HG03571 (cell line): Measurements from ENCODE around the gene RABGAP1L.
"Not testable (repeated sequence)": the region's sequence is repeated elsewhere in the genome, so short reads cannot be mapped to it uniquely, and the experiment has no call there.

ENCODE experiments used
- ATAC-seq: cut with Tn5 transposase; IDR thresholded peaks from one replicate; pipeline ENCODE4 v1.9.1; 2021; ENCODE audit not compliant: unreplicated experiment

The RABGAP1L gene

GRCh38 chr1:174839211-174839610 lies 679.9 kb downstream of the RABGAP1L start:
- no peak for ATAC-seq

DNA sequence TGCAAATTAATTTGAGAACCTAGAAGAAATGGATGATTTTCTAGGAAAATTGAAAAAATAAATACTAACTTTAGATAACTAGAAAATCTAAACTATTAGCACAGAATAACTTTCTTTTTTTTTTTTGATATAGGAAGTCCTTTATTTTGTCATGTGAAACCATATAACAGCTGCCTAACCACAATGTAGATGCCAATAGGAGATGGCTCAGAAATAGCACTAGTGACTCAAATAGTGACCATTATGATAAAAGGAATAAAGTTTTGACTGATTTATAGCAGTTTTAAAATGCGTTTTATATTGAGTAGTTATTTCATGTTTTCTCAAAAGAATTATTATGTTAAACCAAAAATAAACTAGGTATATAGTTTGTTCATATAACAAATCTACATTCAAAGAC lies 682.4 kb downstream of the RABGAP1L start:
- no peak for ATAC-seq

DNA sequence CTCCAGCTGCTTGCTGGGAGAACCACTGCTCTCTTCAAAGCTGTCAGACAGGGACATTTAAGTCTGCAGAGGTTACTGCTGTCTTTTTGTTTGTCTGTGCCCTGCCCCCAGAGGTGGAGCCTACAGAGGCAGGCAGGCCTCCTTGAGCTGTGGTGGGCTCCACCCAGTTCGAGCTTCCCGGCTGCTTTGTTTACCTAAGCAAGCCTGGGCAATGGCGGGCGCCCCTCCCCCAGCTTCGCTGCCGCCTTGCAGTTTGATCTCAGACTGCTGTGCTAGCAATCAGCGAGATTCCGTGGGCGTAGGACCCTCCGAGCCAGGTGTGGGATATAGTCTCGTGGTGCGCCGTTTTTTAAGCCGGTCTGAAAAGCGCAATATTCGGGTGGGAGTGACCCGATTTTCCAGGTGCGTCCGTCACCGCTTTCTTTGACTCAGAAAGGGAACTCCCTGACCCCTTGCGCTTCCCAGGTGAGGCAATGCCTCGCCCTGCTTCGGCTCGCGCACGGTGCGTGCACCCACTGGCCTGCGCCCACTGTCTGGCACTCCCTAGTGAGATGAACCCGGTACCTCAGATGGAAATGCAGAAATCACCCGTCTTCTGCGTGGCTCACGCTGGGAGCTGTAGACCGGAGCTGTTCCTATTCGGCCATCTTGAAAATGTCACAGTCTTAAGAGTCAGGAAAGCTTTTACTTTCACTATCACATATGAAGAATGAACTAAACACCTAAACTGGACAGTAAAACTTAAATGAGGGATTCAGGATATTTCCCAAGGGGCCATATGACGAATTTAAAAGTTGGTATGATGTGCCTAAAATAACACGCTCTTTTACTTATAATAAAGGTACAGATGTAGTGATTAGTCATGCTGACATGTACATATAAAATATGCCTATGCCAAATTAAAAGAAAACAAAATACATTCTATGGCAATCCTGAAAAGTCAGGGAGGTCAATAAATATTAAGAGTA lies 689.6 kb downstream of the RABGAP1L start:
- ATAC-seq = not testable (repeated sequence)

DNA sequence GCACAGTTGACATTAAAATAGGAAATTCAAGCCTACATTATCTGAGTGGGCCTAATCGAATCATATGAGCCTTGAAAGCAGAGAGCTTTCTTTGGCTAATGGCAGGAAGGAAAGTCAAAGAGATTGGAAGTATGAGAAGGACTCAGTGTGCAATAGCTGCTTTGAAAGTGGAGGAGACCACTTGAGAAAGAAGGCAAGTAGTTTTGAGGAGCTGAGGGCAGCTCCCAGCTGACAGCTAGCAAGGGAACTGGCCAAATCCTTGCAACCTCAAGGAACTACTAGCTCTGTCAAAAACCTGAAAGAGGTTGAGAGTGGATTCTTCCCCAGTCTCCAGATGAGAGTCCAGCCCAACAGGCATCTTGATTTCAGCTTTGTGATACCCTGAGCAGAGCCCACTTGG lies 691.4 kb downstream of the RABGAP1L start:
- ATAC-seq = no peak

- no peak for ATAC-seq
Measured at GRCh38 chr1:174858301-174858700, 699.0 kb downstream of the RABGAP1L start.

DNA sequence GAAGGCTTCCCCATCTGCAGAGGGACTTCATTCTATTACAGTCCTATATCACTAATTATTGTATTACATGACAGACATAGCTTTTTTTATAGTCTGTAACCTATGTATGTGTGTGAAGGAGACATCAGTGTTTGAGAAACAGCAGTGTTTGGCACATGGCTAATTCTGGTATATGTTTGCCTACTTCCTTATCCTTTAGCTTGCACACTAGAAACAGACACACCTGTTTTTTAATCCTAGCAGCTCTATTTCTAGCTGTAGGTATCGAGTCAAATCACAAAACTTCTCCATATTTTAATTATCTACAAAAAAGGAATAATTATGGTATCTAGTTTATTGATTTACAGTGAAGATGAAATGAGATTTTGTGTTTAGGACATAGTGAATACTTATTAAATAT lies 711.0 kb downstream of the RABGAP1L start:
- ATAC-seq = no peak

DNA sequence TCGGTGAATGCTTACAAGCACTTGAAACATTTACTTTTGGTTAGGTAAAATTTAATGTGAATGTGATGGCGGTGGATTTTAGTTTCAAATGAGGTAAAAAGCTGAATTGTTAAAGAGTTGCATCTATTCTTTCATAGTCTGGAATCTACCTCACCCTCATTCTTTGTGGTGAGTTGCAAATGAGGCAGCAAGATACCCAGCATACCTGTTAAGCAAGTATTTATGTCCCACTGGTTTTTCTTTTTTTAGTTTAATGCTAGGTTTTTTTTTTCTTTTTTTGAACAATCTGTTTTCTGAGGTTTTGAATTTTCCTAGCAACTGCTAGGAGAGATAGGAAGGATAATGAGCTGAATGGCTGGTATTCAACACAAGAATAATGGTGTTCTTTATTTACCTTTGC lies 712.6 kb downstream of the RABGAP1L start:
- no peak for ATAC-seq

- no peak for ATAC-seq
Measured at GRCh38 chr1:174872615-174873058, 713.3 kb downstream of the RABGAP1L start.

GRCh38 chr1:174874331-174875053 lies 715.2 kb downstream of the RABGAP1L start:
- ATAC-seq = no peak

GRCh38 chr1:174875306-174875705 lies 716.0 kb downstream of the RABGAP1L start:
- ATAC-seq = no peak

- no peak for ATAC-seq
Measured at GRCh38 chr1:174877208-174877673, 717.9 kb downstream of the RABGAP1L start.

DNA sequence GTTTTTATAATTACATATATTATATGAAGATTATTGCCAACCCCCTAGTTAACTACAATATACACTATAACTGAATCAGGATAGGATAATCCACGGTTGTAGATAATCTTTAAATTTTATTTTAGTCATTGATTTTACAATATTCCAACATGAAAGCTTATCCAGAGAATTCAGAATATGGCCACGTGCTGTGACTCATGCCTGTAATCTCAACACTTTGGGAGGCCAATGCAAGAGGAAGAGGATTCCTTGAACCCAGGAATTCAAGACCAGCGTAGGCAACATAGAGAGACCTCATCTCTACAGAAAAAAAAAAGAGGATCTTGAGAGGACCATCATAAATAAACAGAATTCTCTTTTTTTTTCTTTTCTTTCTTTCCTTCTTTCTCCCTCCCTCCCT lies 720.9 kb downstream of the RABGAP1L start:
- ATAC-seq = no peak

DNA sequence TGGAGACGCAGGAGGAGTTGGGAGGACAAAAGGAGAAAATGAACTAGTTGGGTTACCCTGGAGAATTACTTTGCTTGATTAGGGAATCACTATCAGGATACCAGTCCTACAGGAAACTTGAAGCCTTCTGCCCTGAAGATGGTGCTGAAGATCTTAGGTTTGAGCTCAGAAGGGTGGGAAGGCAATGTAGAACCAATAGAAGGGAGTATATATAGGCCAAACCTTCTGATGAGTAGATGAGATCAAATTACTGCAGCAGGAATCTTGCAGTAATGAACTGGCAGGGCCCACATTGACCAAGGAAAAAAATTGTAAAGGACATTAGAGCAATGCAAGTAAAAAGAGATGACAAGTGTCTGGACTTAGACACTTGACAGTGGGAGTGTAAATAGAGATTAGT lies 724.1 kb downstream of the RABGAP1L start:
- ATAC-seq = no peak

- ATAC-seq = no peak
Measured at GRCh38 chr1:174884038-174884437, 724.7 kb downstream of the RABGAP1L start.

DNA sequence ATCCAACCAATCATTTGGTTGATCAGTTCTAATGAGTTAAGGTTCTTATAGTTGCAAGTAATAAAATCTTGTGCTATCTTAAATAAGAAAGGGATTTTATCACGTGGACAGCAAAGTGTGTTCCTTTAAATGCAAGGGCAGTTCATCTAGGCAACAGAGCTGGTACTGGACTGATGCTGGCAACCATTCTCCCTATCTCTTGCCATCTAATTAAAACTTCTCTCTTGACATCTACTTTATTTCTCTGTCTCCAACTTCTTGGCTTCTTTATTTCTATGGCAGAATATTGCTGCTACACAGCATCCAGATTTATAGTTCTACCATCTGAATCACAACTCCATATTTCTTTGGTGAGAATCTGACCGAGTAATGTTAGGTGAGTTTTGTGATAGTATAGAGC lies 725.2 kb downstream of the RABGAP1L start:
- ATAC-seq = no peak

DNA sequence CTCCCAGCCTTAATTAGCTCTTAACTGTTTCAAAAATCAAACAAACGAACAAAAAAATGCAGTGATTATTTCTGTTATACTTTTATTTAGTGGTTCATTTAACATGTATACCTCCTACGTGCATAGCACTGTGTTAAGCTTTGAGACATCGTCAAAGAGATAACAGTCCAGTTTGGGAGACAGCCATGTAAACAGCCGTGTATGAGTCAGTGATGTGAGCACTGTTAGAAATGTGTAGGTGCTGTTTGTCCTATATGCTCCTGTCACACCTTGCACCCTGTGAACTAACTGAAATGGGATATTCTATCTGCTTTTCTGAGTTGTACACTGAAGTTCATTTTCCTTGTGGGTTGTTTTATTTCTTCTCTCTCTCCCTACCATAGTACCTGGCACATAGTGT lies 730.7 kb downstream of the RABGAP1L start:
- ATAC-seq = no peak

DNA sequence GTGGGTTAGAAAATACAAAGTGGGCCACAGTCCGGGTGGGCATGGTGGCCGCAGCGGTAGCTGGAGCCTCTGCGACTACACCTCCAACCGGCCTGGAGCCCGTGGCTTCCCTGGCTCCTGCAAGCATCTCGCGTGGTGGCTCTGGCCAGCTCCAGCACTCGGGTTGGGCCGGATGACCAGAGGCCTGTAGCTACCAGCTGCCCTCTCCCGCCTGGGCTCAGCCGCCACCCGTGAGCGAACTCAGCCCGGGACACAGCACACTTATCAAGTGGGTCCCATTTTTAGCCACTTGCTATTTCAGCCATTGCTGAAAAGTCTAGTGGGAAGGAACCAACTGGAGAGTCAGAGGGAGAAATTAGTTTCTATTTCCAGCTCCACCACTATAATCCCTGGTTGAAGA lies 732.7 kb downstream of the RABGAP1L start:
- ATAC-seq = no peak

DNA sequence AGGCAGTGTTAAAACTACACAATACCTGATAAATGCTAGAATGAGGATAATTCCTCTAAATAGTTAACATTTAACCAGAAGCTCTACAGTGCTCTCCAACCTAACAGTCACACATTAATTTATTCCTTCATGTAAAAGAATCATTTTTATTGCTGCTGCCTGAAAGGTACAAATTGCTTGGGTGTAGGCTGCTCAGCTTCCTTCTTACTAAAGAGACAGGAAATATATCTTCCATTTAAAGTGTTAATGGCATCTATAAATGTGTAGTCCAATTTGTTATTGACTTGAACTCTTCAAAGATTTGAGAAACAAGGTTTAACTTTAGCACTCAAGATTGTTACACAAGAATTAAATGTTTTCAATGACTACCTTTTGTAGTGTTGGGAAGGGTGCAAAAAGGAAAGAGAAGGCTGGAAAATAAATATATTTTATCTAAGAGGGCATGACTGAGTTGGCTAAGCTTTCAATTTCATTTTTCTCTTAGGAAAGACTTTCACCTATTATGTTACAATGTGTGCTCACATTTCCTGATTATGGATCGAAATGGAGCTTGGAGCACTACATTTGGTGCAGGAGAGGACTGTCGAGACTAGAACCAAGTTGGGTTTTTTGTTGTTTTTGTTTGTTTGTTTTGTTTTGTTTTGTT lies 734.9 kb downstream of the RABGAP1L start:
- no peak for ATAC-seq

GRCh38 chr1:174895610-174896009 lies 736.3 kb downstream of the RABGAP1L start:
- not testable (repeated sequence) for ATAC-seq

DNA sequence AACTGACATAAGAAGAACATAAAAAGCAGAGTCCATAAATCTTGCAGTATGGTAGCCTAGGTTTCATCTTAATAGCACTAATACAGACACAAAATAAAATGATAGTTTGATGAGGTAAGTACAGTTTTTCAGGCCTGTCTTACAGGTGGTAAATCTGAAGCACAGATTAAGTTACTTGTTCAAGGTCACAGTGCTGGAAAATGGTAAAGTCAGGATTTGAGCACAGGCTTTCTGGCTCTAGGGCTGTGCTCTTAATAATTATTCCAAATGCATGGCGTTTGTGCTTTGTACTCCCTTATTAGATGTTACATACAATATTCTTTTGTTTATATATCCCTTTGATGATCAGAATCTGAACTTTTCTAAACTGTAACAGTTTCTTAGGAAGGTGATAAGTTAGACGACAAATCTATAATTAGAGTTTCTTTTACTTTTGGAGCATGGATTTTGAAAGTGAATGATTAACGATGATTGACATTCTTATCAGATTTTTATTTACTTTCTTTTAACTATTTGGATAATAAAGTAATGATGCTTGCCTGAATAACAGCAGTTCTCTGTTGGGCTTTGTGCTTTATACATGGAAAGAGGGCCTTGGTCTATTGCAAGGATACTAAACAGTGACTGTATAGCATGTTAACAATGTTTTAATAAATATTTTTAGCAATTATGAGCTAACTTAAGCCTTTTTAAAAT lies 738.9 kb downstream of the RABGAP1L start:
- no peak for ATAC-seq

DNA sequence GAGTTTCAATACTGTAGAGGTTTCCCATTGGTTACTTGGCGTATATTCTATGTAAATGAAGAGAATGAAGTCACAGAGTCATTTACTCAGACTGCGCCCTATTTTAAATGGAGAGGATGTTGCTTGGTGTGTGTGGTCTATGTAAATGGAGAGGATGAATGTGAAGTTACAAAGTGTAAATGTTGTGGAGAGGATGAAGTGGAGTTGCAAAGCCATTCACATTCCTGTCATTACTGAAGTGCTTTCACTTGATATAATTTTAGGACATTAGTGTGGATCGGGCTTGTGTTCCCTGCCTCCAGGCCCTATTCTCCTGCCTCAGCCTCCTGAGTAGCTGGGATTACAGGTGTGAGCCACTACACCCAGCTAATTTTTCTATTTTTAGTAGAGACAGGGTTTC lies 741.0 kb downstream of the RABGAP1L start:
- ATAC-seq = no peak
